Measurements from ENCODE around the gene LRRTM4.
"Not testable (repeated sequence)": the region's sequence is repeated elsewhere in the genome, so short reads cannot be mapped to it uniquely, and the experiment has no call there.

The LRRTM4 gene

GRCh38 chr2:77081597-77081996 is 440.6 kb downstream of the LRRTM4 start:
- DNase-seq (ENCODE audit: low read depth), result no peak

- DNase-seq (ENCODE audit: low read depth), result no peak
Measured at GRCh38 chr2:77064324-77064723, 457.9 kb downstream of the LRRTM4 start.

- no peak for DNase-seq (ENCODE audit: low read depth)
Measured at GRCh38 chr2:77054938-77055337, 467.2 kb downstream of the LRRTM4 start.

GRCh38 chr2:77046339-77046738 is 475.8 kb downstream of the LRRTM4 start:
- no peak for DNase-seq (ENCODE audit: low read depth)

GRCh38 chr2:77045456-77045855 is 476.7 kb downstream of the LRRTM4 start:
- DNase-seq (ENCODE audit: low read depth), result not testable (repeated sequence)

- no peak for DNase-seq (ENCODE audit: low read depth)
Measured at GRCh38 chr2:77034445-77034844, 487.7 kb downstream of the LRRTM4 start.

GRCh38 chr2:77029237-77029636 is 492.9 kb downstream of the LRRTM4 start:
- DNase-seq (ENCODE audit: low read depth), result not testable (repeated sequence)

- DNase-seq (ENCODE audit: low read depth), result no peak
Measured at GRCh38 chr2:77028032-77028600, 494.1 kb downstream of the LRRTM4 start.

- DNase-seq (ENCODE audit: low read depth), result no peak
Measured at GRCh38 chr2:77025714-77026113, 496.5 kb downstream of the LRRTM4 start.

- no peak for DNase-seq (ENCODE audit: low read depth)
Measured at GRCh38 chr2:77021161-77021560, 501.0 kb downstream of the LRRTM4 start.

GRCh38 chr2:77018219-77018618 is 504.0 kb downstream of the LRRTM4 start:
- DNase-seq (ENCODE audit: low read depth), result no peak

- no peak for DNase-seq (ENCODE audit: low read depth)
Measured at GRCh38 chr2:77017355-77017745, 504.8 kb downstream of the LRRTM4 start.

GRCh38 chr2:77016443-77017354 is 505.5 kb downstream of the LRRTM4 start:
- no peak for DNase-seq (ENCODE audit: low read depth)

- DNase-seq (ENCODE audit: low read depth), result no peak
Measured at GRCh38 chr2:77013953-77014352, 508.2 kb downstream of the LRRTM4 start.

- DNase-seq (ENCODE audit: low read depth), result no peak
Measured at GRCh38 chr2:77013457-77013856, 508.7 kb downstream of the LRRTM4 start.

- no peak for DNase-seq (ENCODE audit: low read depth)
Measured at GRCh38 chr2:77009307-77009706, 512.9 kb downstream of the LRRTM4 start.

- DNase-seq (ENCODE audit: low read depth), result no peak
Measured at GRCh38 chr2:77008853-77009252, 513.3 kb downstream of the LRRTM4 start.

- no peak for DNase-seq (ENCODE audit: low read depth)
Measured at GRCh38 chr2:77007686-77008085, 514.5 kb downstream of the LRRTM4 start.

GRCh38 chr2:77005522-77005921 is 516.7 kb downstream of the LRRTM4 start:
- no peak for DNase-seq (ENCODE audit: low read depth)

- DNase-seq (ENCODE audit: low read depth), result no peak
Measured at GRCh38 chr2:77001895-77002294, 520.3 kb downstream of the LRRTM4 start.

- no peak for DNase-seq (ENCODE audit: low read depth)
Measured at GRCh38 chr2:76998704-76999103, 523.5 kb downstream of the LRRTM4 start.

- no peak for DNase-seq (ENCODE audit: low read depth)
Measured at GRCh38 chr2:76998152-76998551, 524.0 kb downstream of the LRRTM4 start.

GRCh38 chr2:76997296-76997695 is 524.9 kb downstream of the LRRTM4 start:
- no peak for DNase-seq (ENCODE audit: low read depth)
